WTC11 (cell line): Measurements from ENCODE around the gene GSG1L. TPM values are rescaled to one million over a fixed set of nuclear protein-coding genes. Genes with fewer than 3 reads are reported as not detected.

Experiments
- ATAC-seq: fragments of 200-7000 bp; cut with Tn5 transposase; 2 replicates; pipeline ENCODE4 v1.10.0; 2021; ENCODE audit warnings: mild to moderate bottlenecking, moderate library complexity
- CTCF ChIA-PET: fragments of 300-600 bp; sonication (Branson Sonifier 250); formaldehyde crosslinking; loops from one replicate; lab custom pipeline; 2021; ENCODE audit warnings: antibody characterized with exemption; lab: Charles Lee
- POLR2A ChIA-PET: fragments of 350-600 bp; sonication (Branson Sonifier 250); formaldehyde crosslinking; loops from one replicate; lab custom pipeline; 2021; ENCODE audit warnings: antibody characterized with exemption; lab: Charles Lee
- DNase-seq: peaks from one replicate; pipeline ENCODE4 v3.0.0; 2021; ENCODE audit warnings: low spot score
- H3K27ac Mint-ChIP-seq: 2 replicates; pipeline ENCODE4 v1.8.0; 2021; ENCODE audit warnings: mixed read lengths
- H3K27me3 Mint-ChIP-seq: 2 replicates; pipeline ENCODE4 v1.8.0; 2021; ENCODE audit warnings: low read depth, mild to moderate bottlenecking, moderate library complexity, mixed read lengths
- H3K36me3 Mint-ChIP-seq: 2 replicates; pipeline ENCODE4 v1.8.0; 2021; ENCODE audit warnings: mixed read lengths
- H3K4me1 Mint-ChIP-seq: 2 replicates; pipeline ENCODE4 v1.8.0; 2022; ENCODE audit warnings: mixed read lengths
- H3K4me3 Mint-ChIP-seq: 2 replicates; pipeline ENCODE4 v1.8.0; 2021; ENCODE audit warnings: mild to moderate bottlenecking, moderate library complexity, mixed read lengths
- H3K9me3 Mint-ChIP-seq: 2 replicates; pipeline ENCODE4 v1.8.0; 2021; ENCODE audit warnings: mixed read lengths
- ELF4 ChIP-seq: sonication (generic); formaldehyde crosslinking; IDR thresholded peaks from 2 replicates; pipeline ENCODE4 v1.8.1; 2022; ENCODE audit warnings: low read depth, mild to moderate bottlenecking, moderate library complexity, missing genetic modification reagents
- FOXJ3 ChIP-seq: sonication (generic); formaldehyde crosslinking; IDR thresholded peaks from 2 replicates; pipeline ENCODE4 v1.9.0; 2021; ENCODE audit warnings: missing genetic modification reagents, mild to moderate bottlenecking, borderline replicate concordance
- JAZF1 ChIP-seq: fragments of 250-450 bp; sonication (Bioruptor Pico); IDR thresholded peaks from 2 replicates; pipeline ENCODE4 v1.9.0; 2021; ENCODE audit warnings: moderate library complexity, mild to moderate bottlenecking, inconsistent platforms
- MYBL2 ChIP-seq: sonication (generic); formaldehyde crosslinking; IDR thresholded peaks from 2 replicates; pipeline ENCODE4 v1.8.1; 2023; ENCODE audit warnings: mild to moderate bottlenecking, moderate library complexity, missing genetic modification reagents
- NR2C2 ChIP-seq: sonication (generic); formaldehyde crosslinking; IDR thresholded peaks from 2 replicates; pipeline ENCODE4 v1.8.0; 2022; ENCODE audit warnings: mild to moderate bottlenecking, missing genetic modification reagents
- PRRX2 ChIP-seq: fragments of 250-450 bp; sonication (Bioruptor Pico); IDR thresholded peaks from 2 replicates; pipeline ENCODE4 v1.8.0; 2021; ENCODE audit warnings: mild to moderate bottlenecking
- SMAD4 ChIP-seq: sonication (generic); formaldehyde crosslinking; IDR thresholded peaks from 2 replicates; pipeline ENCODE4 v1.8.0; 2022; ENCODE audit warnings: mild to moderate bottlenecking, missing genetic modification reagents
- ZNF138 ChIP-seq: sonication (generic); formaldehyde crosslinking; conservative IDR thresholded peaks from 2 replicates; pipeline ENCODE4 v1.8.1; 2022; ENCODE audit warnings: mild to moderate bottlenecking, moderate library complexity, missing genetic modification reagents
- ZNF263 ChIP-seq: sonication (generic); formaldehyde crosslinking; IDR thresholded peaks from 2 replicates; pipeline ENCODE4 v1.8.1; 2022; ENCODE audit warnings: low read depth, mild to moderate bottlenecking, moderate library complexity, missing genetic modification reagents
- ZNF317 ChIP-seq: sonication (generic); formaldehyde crosslinking; IDR thresholded peaks from 2 replicates; pipeline ENCODE4 v1.8.1; 2023; ENCODE audit warnings: low read depth, mild to moderate bottlenecking, moderate library complexity, missing genetic modification reagents, borderline replicate concordance
- total RNA-seq: library from RNA; stranded (reverse); gene quantifications from 3 replicates; pipeline ENCODE4 v1.2.3, GENCODE V29; 2021
- TF ChIP-seq, protein P1 (sequence below): fragments of 250-450 bp; sonication (Bioruptor Pico); IDR thresholded peaks from 2 replicates; pipeline ENCODE4 v1.9.0; 2021; ENCODE audit warnings: mild to moderate bottlenecking, borderline replicate concordance
- TF ChIP-seq, protein P2 (sequence below): sonication (generic); formaldehyde crosslinking; IDR thresholded peaks from 2 replicates; pipeline ENCODE4 v1.8.0; 2022; ENCODE audit warnings: mild to moderate bottlenecking, missing genetic modification reagents
- TF ChIP-seq, protein P3 (sequence below): fragments of 250-450 bp; sonication (Bioruptor Pico); IDR thresholded peaks from 2 replicates; pipeline ENCODE4 v1.9.0; 2021; ENCODE audit warnings: moderate library complexity, mild to moderate bottlenecking, inconsistent platforms, borderline replicate concordance
- TF ChIP-seq, protein P4 (sequence below): sonication (generic); formaldehyde crosslinking; IDR thresholded peaks from 2 replicates; pipeline ENCODE4 v1.8.1; 2022; ENCODE audit warnings: mild to moderate bottlenecking, missing genetic modification reagents, moderate library complexity, borderline replicate concordance
- TF ChIP-seq, protein P5 (sequence below): sonication (generic); formaldehyde crosslinking; IDR thresholded peaks from 2 replicates; pipeline ENCODE4 v1.8.1; 2022; ENCODE audit warnings: mild to moderate bottlenecking, moderate library complexity, missing genetic modification reagents
- TF ChIP-seq, protein P6 (sequence below): sonication (generic); formaldehyde crosslinking; IDR thresholded peaks from 2 replicates; pipeline ENCODE4 v1.8.1; 2023; ENCODE audit warnings: mild to moderate bottlenecking, moderate library complexity, missing genetic modification reagents
- TF ChIP-seq, protein P7 (sequence below): sonication (generic); formaldehyde crosslinking; IDR thresholded peaks from 2 replicates; pipeline ENCODE4 v1.8.1; 2023; ENCODE audit warnings: mild to moderate bottlenecking, missing genetic modification reagents, borderline replicate concordance

GSG1L gene
- total RNA-seq, 1 experiment from 2014 or later = 0.28 TPM

DNA sequence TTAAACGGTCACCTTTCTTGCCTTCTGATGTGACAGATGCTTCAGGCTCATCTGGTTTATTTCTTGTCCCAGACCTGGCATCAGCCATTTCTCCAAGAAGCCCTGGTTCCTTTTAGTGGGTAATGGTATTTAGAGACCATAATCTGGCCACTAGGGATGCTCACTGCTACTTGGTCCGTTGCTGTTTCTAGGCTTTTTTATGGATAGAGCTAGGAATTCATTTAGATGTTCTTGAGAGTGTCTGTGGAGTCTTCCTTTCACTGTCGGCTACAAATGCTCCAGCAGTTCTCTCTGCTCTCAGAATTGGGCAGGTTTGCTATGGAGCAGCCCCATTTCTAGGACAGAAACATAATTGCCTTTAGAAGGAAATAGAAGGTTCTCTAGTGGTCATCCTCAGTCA lies 299.1 kb downstream of the GSG1L start (continued):
- TF ChIP-seq, protein P1, sequence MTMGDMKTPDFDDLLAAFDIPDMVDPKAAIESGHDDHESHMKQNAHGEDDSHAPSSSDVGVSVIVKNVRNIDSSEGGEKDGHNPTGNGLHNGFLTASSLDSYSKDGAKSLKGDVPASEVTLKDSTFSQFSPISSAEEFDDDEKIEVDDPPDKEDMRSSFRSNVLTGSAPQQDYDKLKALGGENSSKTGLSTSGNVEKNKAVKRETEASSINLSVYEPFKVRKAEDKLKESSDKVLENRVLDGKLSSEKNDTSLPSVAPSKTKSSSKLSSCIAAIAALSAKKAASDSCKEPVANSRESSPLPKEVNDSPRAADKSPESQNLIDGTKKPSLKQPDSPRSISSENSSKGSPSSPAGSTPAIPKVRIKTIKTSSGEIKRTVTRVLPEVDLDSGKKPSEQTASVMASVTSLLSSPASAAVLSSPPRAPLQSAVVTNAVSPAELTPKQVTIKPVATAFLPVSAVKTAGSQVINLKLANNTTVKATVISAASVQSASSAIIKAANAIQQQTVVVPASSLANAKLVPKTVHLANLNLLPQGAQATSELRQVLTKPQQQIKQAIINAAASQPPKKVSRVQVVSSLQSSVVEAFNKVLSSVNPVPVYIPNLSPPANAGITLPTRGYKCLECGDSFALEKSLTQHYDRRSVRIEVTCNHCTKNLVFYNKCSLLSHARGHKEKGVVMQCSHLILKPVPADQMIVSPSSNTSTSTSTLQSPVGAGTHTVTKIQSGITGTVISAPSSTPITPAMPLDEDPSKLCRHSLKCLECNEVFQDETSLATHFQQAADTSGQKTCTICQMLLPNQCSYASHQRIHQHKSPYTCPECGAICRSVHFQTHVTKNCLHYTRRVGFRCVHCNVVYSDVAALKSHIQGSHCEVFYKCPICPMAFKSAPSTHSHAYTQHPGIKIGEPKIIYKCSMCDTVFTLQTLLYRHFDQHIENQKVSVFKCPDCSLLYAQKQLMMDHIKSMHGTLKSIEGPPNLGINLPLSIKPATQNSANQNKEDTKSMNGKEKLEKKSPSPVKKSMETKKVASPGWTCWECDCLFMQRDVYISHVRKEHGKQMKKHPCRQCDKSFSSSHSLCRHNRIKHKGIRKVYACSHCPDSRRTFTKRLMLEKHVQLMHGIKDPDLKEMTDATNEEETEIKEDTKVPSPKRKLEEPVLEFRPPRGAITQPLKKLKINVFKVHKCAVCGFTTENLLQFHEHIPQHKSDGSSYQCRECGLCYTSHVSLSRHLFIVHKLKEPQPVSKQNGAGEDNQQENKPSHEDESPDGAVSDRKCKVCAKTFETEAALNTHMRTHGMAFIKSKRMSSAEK (CRISPR knock-in tag) = no peak
- TF ChIP-seq ZNF263 (CRISPR knock-in tag) = no peak

DNA sequence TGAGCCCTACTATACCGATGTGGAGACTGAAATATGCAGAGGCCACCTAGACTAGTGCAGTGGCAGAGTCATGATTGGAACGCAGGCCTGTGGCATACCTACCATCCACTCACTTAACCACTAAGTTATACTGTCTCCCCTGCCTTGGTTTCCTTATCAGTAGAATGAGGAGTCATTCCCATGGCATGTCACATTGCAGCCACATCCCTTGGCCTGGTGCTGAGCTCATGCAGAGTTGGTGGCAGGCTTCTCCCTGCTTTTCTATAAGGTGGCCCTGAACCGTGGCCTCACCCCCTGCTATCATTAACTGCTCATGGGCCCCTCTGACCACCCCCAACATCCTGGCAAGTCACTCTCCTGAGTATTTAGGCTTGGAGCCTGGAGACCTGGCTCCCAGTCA lies 301.1 kb downstream of the GSG1L start:
- Mint-ChIP-seq H3K27me3 (no peaks in the 10 kb centered on the region), H3K4me3 (no peak overlapping the region), H3K27ac (no peak overlapping the region), H3K4me1 (peaks cover 8% of the 10 kb centered on the region), H3K9me3 (peaks cover 14% of the 10 kb centered on the region), H3K36me3 (peaks cover 20% of the 10 kb centered on the region)
- DNase-seq = no peak
- TF ChIP-seq ZNF317 = no peak
- TF ChIP-seq, protein P2, sequence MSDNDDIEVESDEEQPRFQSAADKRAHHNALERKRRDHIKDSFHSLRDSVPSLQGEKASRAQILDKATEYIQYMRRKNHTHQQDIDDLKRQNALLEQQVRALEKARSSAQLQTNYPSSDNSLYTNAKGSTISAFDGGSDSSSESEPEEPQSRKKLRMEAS (CRISPR knock-in tag) = no peak
- ChIA-PET POLR2A (no interaction called here), CTCF (interaction anchor here (0.6 to 1.4 kb wide), 2 partner anchors 101 to 105 kb away, joined by 3 to 5 read pairs; no protein-coding TSS in a partner anchor)
- ATAC-seq = no peak

DNA sequence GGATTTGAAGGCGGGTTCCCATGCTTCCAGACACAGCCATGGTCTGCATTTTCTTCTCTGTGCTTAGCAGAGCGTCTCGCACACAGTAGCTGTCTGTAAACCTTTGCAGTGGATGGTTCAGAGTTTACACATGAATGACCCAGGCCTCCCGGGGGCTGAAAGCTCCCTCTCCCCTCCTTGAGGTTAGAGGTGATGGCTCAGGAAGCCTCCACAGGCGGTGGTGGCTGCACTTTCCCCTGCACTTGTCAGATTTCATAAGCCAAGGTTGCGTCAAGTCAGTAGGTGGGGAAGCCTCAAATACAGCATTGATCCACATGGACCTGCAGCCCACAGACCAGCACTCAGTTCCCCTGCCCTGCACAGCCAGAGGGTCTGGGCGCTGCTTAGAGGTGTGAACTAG lies 301.7 kb downstream of the GSG1L start:
- CTCF ChIA-PET = interaction anchor here (0.9 to 3.3 kb wide), 3 partner anchors 20 to 106 kb away, joined by 4 to 14 read pairs (median 5); no protein-coding TSS in a partner anchor
- Mint-ChIP-seq H3K9me3 (peaks cover 14% of the 10 kb centered on the region), H3K27ac (no peak overlapping the region), H3K4me1 (peaks cover 8% of the 10 kb centered on the region)
- no peak for DNase-seq
- no peak for TF ChIP-seq FOXJ3
- no peak for TF ChIP-seq JAZF1 (CRISPR knock-in tag)
- TF ChIP-seq SMAD4 (CRISPR knock-in tag) = no peak
- TF ChIP-seq, protein P3, sequence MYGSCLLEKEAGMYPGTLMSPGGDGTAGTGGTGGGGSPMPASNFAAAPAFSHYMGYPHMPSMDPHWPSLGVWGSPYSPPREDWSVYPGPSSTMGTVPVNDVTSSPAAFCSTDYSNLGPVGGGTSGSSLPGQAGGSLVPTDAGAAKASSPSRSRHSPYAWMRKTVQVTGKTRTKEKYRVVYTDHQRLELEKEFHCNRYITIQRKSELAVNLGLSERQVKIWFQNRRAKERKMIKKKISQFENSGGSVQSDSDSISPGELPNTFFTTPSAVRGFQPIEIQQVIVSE (CRISPR knock-in tag) = no peak
- TF ChIP-seq PRRX2 (CRISPR knock-in tag) = no peak
- TF ChIP-seq, protein P4, sequence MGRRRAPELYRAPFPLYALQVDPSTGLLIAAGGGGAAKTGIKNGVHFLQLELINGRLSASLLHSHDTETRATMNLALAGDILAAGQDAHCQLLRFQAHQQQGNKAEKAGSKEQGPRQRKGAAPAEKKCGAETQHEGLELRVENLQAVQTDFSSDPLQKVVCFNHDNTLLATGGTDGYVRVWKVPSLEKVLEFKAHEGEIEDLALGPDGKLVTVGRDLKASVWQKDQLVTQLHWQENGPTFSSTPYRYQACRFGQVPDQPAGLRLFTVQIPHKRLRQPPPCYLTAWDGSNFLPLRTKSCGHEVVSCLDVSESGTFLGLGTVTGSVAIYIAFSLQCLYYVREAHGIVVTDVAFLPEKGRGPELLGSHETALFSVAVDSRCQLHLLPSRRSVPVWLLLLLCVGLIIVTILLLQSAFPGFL (CRISPR knock-in tag) = no peak
- TF ChIP-seq, all 79 proteins: peak for 0
- no peak overlapping the region for H3K4me3 Mint-ChIP-seq
- H3K27me3 Mint-ChIP-seq = no peaks in the 10 kb centered on the region
- ATAC-seq = peak; percentile 28; the same call in 1 of the 2 replicates
- POLR2A ChIA-PET = no interaction called here
- H3K36me3 Mint-ChIP-seq = peaks cover 20% of the 10 kb centered on the region

DNA sequence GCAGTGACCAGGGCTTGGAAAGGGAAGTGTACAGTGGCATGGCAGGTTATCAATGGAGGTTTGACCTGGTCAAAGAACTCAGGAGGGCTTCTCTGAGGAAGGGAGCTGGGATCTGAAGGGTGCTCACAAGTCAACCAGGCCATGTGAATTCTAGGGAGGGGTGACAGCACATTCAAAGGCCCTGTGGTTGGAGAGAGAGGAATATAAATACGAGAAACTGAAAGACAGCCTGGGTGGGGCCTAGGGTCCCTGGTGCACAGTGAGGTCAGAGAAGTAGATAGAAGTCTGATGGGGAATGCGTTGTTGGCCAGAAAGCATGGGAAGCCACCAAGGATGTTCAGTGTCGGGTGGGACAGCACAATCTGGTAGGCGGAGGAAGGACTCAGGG lies 302.7 kb downstream of the GSG1L start:
- Mint-ChIP-seq H3K27ac (no peak overlapping the region), H3K9me3 (peaks cover 14% of the 10 kb centered on the region), H3K36me3 (peaks cover 20% of the 10 kb centered on the region), H3K4me3 (no peak overlapping the region), H3K27me3 (no peaks in the 10 kb centered on the region), H3K4me1 (peaks cover 8% of the 10 kb centered on the region)
- DNase-seq (no peak), ATAC-seq (no peak)
- CTCF ChIA-PET = interaction anchor here (1.0 to 3.3 kb wide), 3 partner anchors 19 to 106 kb away, joined by 3 to 14 read pairs (median 9); no protein-coding TSS in a partner anchor
- POLR2A ChIA-PET = no interaction called here
- TF ChIP-seq ELF4 (CRISPR knock-in tag) = no peak
- TF ChIP-seq ZNF138 = no peak
- TF ChIP-seq, protein P5, sequence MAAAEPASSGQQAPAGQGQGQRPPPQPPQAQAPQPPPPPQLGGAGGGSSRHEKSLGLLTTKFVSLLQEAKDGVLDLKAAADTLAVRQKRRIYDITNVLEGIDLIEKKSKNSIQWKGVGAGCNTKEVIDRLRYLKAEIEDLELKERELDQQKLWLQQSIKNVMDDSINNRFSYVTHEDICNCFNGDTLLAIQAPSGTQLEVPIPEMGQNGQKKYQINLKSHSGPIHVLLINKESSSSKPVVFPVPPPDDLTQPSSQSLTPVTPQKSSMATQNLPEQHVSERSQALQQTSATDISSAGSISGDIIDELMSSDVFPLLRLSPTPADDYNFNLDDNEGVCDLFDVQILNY (CRISPR knock-in tag) = no peak
- TF ChIP-seq, protein P6, sequence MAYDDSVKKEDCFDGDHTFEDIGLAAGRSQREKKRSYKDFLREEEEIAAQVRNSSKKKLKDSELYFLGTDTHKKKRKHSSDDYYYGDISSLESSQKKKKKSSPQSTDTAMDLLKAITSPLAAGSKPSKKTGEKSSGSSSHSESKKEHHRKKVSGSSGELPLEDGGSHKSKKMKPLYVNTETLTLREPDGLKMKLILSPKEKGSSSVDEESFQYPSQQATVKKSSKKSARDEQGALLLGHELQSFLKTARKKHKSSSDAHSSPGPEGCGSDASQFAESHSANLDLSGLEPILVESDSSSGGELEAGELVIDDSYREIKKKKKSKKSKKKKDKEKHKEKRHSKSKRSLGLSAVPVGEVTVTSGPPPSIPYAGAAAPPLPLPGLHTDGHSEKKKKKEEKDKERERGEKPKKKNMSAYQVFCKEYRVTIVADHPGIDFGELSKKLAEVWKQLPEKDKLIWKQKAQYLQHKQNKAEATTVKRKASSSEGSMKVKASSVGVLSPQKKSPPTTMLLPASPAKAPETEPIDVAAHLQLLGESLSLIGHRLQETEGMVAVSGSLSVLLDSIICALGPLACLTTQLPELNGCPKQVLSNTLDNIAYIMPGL = no peak
- TF ChIP-seq, protein P7, sequence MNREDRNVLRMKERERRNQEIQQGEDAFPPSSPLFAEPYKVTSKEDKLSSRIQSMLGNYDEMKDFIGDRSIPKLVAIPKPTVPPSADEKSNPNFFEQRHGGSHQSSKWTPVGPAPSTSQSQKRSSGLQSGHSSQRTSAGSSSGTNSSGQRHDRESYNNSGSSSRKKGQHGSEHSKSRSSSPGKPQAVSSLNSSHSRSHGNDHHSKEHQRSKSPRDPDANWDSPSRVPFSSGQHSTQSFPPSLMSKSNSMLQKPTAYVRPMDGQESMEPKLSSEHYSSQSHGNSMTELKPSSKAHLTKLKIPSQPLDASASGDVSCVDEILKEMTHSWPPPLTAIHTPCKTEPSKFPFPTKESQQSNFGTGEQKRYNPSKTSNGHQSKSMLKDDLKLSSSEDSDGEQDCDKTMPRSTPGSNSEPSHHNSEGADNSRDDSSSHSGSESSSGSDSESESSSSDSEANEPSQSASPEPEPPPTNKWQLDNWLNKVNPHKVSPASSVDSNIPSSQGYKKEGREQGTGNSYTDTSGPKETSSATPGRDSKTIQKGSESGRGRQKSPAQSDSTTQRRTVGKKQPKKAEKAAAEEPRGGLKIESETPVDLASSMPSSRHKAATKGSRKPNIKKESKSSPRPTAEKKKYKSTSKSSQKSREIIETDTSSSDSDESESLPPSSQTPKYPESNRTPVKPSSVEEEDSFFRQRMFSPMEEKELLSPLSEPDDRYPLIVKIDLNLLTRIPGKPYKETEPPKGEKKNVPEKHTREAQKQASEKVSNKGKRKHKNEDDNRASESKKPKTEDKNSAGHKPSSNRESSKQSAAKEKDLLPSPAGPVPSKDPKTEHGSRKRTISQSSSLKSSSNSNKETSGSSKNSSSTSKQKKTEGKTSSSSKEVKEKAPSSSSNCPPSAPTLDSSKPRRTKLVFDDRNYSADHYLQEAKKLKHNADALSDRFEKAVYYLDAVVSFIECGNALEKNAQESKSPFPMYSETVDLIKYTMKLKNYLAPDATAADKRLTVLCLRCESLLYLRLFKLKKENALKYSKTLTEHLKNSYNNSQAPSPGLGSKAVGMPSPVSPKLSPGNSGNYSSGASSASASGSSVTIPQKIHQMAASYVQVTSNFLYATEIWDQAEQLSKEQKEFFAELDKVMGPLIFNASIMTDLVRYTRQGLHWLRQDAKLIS (CRISPR knock-in tag) = no peak
- no peak for TF ChIP-seq MYBL2 (CRISPR knock-in tag)
- TF ChIP-seq NR2C2 = no peak
- TF ChIP-seq PRRX2 (CRISPR knock-in tag) = no peak
